ENCODE data around the gene FILIP1L.
"Not testable (repeated sequence)": the region's sequence is repeated elsewhere in the genome, so short reads cannot be mapped to it uniquely, and the experiment has no call there.

Gene FILIP1L

DNA sequence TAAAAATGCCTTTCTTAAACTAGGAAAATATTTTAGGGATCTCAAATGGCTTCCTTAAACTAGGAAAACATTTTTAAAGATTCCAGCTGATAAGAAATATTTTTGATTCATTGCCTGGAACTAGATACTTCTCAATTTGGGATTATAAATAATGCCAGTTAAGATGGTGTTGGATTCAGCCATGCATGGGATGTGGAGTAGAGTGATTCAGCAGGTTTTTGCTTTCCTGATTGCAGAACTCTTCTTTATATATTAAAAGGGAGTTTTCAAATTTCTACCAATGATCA, 15.6 kb downstream of the FILIP1L start:
- no peak overlapping the region for H3K27ac ChIP-seq
- no peak for TF ChIP-seq ZFX (IDR thresholded peaks at IDR 0.05)
- TF ChIP-seq CTCF (conservative IDR thresholded peaks at IDR 0.05), result no peak

DNA sequence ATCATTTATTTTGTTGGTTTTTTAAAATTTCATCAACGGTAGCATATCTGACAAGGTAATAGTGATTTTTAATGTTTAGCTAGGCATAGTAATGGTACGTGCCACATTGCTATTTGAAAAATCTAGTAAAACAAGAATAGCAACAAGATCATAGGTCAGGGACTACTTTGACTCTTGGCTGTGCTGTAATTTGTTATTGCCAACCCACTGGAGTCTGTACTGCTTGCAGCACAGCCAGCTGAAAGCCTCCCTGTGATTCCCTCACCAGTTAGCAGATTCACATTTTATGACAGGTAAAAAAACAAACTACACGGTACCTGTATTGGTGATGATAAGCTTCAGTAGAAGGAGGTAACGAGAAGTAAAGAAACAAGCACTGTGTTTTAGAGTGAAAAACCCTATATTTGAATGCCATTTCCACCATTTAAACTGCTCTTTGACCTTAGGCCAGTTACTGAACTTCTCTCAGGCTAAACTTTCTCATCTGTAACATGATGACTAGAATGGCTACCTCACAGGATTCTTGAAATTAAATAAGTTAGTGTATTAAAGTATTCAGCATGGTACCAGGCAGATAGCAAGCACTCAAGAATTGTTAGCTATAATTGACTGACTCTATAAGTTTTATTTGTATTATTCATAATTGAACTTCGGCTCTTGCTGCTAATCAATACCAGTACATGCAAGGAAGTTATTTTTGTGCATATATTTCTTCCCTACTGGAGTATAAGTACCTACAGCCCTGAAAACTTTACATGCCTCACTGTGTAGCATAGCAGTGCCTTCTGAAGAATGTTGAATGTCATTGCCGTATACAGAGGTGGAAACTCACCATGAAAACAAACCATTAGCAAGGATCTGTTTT, 16.1 kb downstream of the FILIP1L start:
- no peak overlapping the region for H3K27ac ChIP-seq
- TF ChIP-seq CTCF (conservative IDR thresholded peaks at IDR 0.05), result no peak

DNA sequence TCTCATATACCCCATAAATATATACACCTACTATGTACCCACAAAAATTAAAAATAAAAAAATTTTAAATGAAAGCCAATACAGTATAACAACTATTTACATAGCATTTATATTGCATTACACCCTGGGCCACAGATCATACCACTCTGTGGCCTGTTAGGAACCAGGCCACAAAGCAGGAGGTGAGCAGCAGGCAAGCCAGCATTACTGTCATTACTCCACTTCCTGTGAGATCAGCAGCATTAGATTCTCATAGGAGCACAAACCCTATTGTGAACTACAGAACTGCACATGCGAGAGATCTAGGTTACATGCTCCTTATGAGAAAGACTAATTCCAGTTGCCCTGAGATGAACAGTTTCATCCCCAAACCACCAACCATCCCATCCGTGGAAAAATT, 17.4 kb downstream of the FILIP1L start:
- no peak for TF ChIP-seq CTCF (conservative IDR thresholded peaks at IDR 0.05)
- TF ChIP-seq ZFX (IDR thresholded peaks at IDR 0.05), result no peak
- no peak overlapping the region for H3K27ac ChIP-seq

DNA sequence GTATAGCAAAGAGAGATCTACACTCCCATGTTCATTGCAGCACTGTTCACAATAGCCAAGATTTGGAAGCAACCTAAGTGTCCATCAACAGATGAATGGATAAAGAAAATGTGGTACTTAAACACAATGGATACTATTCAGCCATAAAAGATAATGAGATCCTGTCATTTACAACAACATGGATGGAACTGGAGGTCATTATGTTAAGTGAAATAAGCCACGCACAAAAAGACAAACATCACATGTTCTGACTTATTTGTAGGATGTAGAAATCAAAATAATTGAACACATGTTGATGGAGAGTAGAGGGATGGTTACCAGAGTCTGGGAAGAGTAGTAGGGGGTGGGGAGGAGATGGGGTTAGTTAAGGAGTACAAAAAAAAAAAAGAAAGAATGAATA, 18.0 kb downstream of the FILIP1L start:
- not testable (repeated sequence) for H3K27ac ChIP-seq

- TF ChIP-seq CTCF (conservative IDR thresholded peaks at IDR 0.05) (no peak), ZFX (IDR thresholded peaks at IDR 0.05) (no peak)
- H3K27ac ChIP-seq, result no peak overlapping the region
These were observed 20.5 kb downstream of the FILIP1L start for GRCh38 chr3:100093831-100094230.

DNA sequence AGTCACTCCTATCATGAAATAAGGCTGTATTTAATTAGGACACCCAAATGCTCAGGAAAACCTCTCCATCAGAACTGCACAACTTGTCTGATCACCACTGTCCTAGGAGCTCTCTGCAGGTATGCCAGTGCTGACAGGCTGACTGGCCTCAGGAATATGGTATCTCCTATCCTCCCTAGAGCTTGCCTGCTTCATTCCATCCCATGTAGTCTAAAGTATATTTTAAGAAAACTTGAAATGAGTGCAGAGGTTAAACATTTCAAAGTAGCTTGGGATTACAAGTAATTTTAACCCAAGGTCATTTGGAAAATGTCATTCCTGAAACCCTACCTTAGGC, 23.7 kb downstream of the FILIP1L start:
- no peak for TF ChIP-seq ZFX (IDR thresholded peaks at IDR 0.05)
- peak; percentile 13; the same call in 1 of the 2 replicates for TF ChIP-seq CTCF (conservative IDR thresholded peaks at IDR 0.05)
- H3K27ac ChIP-seq, result no peak overlapping the region

- TF ChIP-seq ZFX (IDR thresholded peaks at IDR 0.05) (no peak), CTCF (conservative IDR thresholded peaks at IDR 0.05) (peak; percentile 32; the same call in 1 of the 2 replicates)
- H3K27ac ChIP-seq, result no peak overlapping the region
These were observed 24.3 kb downstream of the FILIP1L start for GRCh38 chr3:100089812-100090668.
